ENCODE measurements around the gene SPIRE1. TPM values are rescaled to one million over a fixed set of nuclear protein-coding genes. Genes with fewer than 3 reads are reported as not detected.

Gene SPIRE1
- total and polyA plus RNA-seq, 9 donors, result 7.9 to 30.2 (median 20.4) TPM

GRCh38 chr18:12689256-12689850, 31.4 kb upstream of the SPIRE1 start:
- no peak overlapping the region for H3K4me3 ChIP-seq
- no peaks in the 10 kb centered on the region for H3K27me3 ChIP-seq
- 50 to 74% (median 57%) methylated on average over 4 of the region's 4 CpGs for whole genome bisulfite sequencing, 3 donors
- no peak for DNase-seq
- no peak overlapping the region for H3K27ac ChIP-seq
- H3K4me1 ChIP-seq (ENCODE audit: insufficient read depth), result no peaks in the 10 kb centered on the region
- no peaks in the 10 kb centered on the region for H3K9me3 ChIP-seq
- TF ChIP-seq POLR2A (IDR thresholded peaks at IDR 0.05) (no peak), EP300 (IDR thresholded peaks at IDR 0.05) (no peak)
- intact Hi-C loops (cut with DNase I), result no loop called here
- no peaks in the 10 kb centered on the region for H3K36me3 ChIP-seq

GRCh38 chr18:12686100-12686499, 28.2 kb upstream of the SPIRE1 start:
- 24 to 46% (median 28%) methylated on average over 3 of the region's 3 CpGs for WGBS, 3 donors
- Histone ChIP-seq H3K27me3 (no peaks in the 10 kb centered on the region), H3K4me1 (ENCODE audit: insufficient read depth) (no peaks in the 10 kb centered on the region), H3K4me3 (no peak overlapping the region), H3K36me3 (no peaks in the 10 kb centered on the region), H3K9me3 (no peaks in the 10 kb centered on the region), H3K27ac (no peak overlapping the region)
- no peak for DNase-seq
- no peak for TF ChIP-seq EP300 (IDR thresholded peaks at IDR 0.05)
- no peak for TF ChIP-seq POLR2A (IDR thresholded peaks at IDR 0.05)
- no peak for TF ChIP-seq CTCF (IDR thresholded peaks at IDR 0.05)
- intact Hi-C loops (cut with DNase I), result no loop called here

- Histone ChIP-seq H3K27me3 (no peaks in the 10 kb centered on the region), H3K4me1 (ENCODE audit: insufficient read depth) (no peaks in the 10 kb centered on the region), H3K9me3 (no peaks in the 10 kb centered on the region), H3K27ac (peak overlapping the region in 1 of 2 donors; percentile 20), H3K36me3 (no peaks in the 10 kb centered on the region), H3K4me3 (peak overlapping the region; percentile 4)
- TF ChIP-seq POLR2A (IDR thresholded peaks at IDR 0.05) (no peak), EP300 (IDR thresholded peaks at IDR 0.05) (no peak)
- intact Hi-C loops (cut with DNase I), result no loop called here
- 5 to 17% (median 9%) methylated on average over 8 of the region's 8 CpGs for WGBS, 3 donors
- peak; percentile 55 to 70 (median 61) for DNase-seq
Measured at GRCh38 chr18:12679183-12679786, 21.4 kb upstream of the SPIRE1 start.

GRCh38 chr18:12668041-12668440, 10.1 kb upstream of the SPIRE1 start:
- H3K27me3 ChIP-seq, result no peaks in the 10 kb centered on the region
- H3K4me3 ChIP-seq, result no peak overlapping the region
- no peaks in the 10 kb centered on the region for H3K36me3 ChIP-seq
- intact Hi-C loops (cut with DNase I), result no loop called here
- DNase-seq, result no peak
- no peak overlapping the region for H3K27ac ChIP-seq
- WGBS, 3 donors, result 85 to 90% (median 89%) methylated on average over 5 of the region's 5 CpGs
- H3K4me1 ChIP-seq (ENCODE audit: insufficient read depth), result no peaks in the 10 kb centered on the region
- H3K9me3 ChIP-seq, result no peaks in the 10 kb centered on the region
- no peak for TF ChIP-seq EP300 (IDR thresholded peaks at IDR 0.05)
- TF ChIP-seq POLR2A (IDR thresholded peaks at IDR 0.05), result no peak
- no peak for TF ChIP-seq CTCF (IDR thresholded peaks at IDR 0.05)

GRCh38 chr18:12659904-12660605, 2.1 kb upstream of the SPIRE1 start:
- H3K9me3 ChIP-seq, result no peaks in the 10 kb centered on the region
- H3K27ac ChIP-seq, result no peak overlapping the region
- H3K27me3 ChIP-seq, result no peaks in the 10 kb centered on the region
- peak in 4 of 5 donors; percentile 43 to 70 (median 49) for DNase-seq
- intact Hi-C loops (cut with DNase I), result loop anchor here in 3 of 4 donors (5.0 to 10.0 kb wide), 3 partner anchors 263 to 385 kb away; no protein-coding TSS in a partner anchor
- TF ChIP-seq CTCF (IDR thresholded peaks at IDR 0.05) (peak; percentile 60 to 93 (median 90)), EP300 (IDR thresholded peaks at IDR 0.05) (no peak)
- 72 to 80% (median 73%) methylated on average over 9 of the region's 9 CpGs for WGBS, 3 donors
- H3K4me1 ChIP-seq (ENCODE audit: insufficient read depth), result no peaks in the 10 kb centered on the region
- no peaks in the 10 kb centered on the region for H3K36me3 ChIP-seq
- no peak overlapping the region for H3K4me3 ChIP-seq

Measured in ovary (tissue), 9 donors.